Stimulated activated CD4-positive, alpha-beta T cell treated with anti-CD3 and anti-CD28 coated beads, Interleukin-4, amount 100 ng/mL, for 24 hours (primary cell): Measurements from ENCODE around the gene EPB41L3.
"Not testable (repeated sequence)": the region's sequence is repeated elsewhere in the genome, so short reads cannot be mapped to it uniquely, and the experiment has no call there.

Source experiments
- DNase-seq: peaks from one replicate; pipeline ENCODE4 v3.0.0-alpha.2; 2020

EPB41L3 gene

DNA sequence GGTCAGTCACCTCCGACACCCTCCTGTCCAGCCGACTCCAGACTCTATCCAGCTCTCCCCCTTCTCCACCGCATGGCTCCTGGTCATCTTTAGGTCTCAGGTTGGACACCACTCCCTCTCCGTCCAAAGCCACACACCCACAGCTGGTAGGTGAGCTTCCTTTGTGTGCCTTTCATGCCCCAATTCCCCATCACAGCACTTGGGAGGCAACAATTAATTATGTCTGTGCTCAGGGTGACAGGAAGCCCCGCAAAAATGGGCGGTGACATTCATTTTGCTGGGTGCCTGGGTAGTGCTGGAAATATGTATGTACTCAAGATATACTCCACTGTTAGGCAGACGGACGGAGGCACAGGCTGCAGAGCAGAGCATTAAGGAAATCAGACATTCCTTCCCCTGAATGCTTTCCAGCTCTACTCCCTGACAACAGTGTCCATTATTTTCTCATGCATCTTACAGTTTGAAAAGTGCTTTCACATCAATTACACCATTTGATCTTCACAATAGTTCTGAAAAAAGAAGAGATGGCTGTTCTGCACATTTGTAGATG, 13.1 kb downstream of the EPB41L3 start:
- DNase-seq: no peak

DNA sequence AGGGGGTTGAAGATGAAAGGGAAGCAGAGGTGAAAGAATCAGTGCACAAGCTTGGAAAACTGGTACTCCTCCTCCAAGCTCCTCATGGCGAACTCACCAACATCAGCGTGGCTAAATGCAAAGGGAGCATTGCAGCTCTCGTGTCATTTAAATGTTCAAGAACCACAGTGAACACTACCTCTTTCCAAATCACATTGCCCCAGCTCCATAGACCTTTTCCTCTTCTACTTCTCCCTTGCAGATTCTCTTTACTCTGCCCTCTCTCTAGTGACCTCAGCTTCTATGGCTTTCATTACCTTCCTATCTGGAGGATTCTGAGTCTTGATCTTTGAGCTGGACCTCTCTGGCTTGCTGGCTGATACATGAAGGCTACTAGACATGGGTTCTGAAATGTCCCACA, 14.3 kb downstream of the EPB41L3 start:
- no peak for DNase-seq

DNA sequence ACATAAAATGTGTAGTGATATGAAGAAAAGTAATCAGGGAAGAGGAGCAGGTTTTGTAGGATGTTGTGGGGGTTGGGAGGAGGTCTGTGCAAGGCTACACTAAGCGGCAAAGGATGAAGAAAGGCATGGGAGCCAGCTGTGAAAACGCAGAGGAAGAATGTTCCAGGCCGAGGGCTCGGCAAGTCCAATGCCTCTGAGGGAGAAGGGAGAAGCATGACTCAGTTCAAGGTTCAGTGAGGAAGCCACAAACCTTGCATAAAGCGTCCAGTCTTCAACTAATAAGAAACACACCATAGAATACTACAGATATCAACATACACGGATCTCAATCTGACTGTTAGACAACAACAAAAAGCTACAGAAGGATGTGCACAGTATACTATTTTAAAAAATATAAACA, 16.2 kb downstream of the EPB41L3 start:
- no peak for DNase-seq

DNA sequence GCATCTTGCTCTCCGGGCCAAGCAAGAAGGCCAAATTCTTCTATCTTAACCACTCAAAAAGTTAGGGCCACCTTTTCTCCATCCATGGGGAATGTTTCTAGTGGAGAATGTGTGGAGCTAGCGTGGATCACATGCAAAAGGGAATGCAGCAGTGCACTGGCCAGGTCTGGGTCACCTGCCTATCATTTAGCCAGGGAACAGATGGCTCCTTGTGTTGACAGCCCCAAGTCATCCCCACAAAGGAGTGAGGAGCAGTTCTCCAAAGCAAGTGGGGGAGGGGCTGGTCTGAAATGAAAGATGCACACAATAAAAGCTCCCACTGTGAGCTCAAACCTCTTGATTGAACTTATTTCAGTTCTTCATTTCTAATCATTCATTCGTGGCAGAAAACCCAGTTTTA, 19.1 kb downstream of the EPB41L3 start:
- no peak for DNase-seq

DNA sequence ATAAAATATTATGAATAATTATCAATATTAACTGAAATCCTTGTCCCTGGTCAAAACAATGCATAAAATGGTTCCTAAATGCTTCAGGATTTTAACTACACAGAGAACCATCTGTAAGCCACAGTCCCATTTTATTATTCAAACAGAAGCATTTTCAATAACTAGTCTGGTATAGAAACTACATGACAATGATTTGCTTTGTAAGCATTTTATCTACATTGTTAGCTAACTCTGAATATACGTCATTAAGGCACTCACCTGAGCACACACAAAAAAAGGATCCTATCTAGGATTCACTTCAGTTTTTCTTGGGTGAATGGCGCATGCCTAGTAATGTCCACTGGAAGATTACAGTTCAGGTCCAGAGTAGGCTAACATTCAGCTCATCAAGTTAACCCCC, 22.8 kb downstream of the EPB41L3 start:
- DNase-seq: no peak

DNA sequence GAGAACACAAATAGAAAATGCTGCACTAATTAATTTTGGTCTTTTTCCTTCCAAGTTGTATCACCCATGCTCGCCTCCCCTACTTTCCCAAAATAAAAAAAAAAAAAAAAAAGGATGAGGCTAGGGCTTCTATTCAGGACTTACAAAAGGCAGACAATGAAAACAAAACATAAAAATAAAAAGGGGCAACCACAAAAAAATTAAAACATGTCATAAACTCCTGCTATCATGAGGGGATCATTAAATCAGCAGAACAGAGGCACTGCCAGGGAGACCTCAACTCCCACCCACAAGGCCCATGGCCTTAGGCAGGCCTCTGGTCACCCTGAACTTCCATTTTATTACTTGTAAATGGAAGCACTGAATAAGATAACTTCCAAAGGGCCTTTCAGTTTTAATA, 23.3 kb downstream of the EPB41L3 start:
- no peak for DNase-seq

DNA sequence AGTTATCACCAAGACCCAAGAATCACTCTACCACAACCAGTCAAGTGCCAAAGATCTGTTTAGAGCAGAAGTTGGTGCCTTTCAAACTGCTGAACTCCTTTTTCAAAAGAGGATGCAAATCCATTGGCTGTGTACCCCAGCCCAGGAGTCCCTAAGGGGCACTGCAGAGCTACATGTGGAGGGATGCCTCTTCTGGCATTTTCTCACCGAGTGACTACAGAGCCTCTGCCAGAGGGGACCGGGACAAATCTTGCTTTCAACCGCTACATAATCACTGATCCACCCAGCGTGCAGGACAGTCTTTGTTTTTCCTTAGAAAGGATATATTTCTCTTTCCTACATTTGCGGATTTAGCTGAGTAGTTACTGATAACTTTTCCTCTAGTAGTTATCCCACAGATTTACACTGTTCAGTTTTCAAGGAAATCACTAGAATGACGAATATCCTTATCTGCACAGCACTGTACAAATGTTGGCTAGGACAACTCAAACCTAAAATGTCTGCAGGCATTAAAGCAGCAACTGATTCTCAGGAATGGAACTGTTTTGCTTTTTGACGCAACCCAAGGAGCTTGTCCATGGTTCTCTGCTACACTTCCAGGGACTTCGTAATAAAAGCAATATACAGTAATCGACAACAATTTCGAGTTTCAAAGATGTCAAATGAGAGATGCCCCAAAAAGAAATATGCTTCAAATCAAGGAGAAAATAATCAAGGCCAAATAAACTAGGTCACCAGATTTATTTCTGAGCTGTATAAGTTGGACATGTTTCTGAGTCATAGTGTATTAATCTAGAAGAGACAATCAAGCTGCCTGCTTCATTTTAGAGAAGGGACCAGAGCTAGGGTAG, 24.1 kb downstream of the EPB41L3 start:
- no peak for DNase-seq

DNA sequence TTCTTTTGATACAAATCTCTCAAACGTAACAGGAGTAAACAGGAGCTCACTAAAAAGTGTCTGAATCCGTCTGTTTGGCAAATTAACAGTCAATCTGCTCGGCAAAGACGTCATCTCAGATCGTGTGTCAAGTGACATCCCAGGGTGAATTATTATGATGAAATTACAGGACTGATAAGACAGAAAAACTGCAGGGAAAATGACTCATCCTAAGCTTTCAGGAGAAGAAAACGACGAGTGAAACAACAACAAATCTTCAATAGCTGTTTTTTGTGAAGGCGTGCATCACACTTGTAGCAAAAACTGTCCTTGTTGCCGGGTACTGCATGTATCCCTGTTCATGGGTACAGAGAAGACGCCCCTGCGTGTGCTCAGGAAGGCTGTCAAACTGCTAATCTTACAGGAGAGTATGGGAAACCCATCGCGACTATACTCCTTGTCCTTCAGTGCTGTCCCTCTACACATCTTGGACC, 24.9 kb downstream of the EPB41L3 start:
- DNase-seq: no peak

DNA sequence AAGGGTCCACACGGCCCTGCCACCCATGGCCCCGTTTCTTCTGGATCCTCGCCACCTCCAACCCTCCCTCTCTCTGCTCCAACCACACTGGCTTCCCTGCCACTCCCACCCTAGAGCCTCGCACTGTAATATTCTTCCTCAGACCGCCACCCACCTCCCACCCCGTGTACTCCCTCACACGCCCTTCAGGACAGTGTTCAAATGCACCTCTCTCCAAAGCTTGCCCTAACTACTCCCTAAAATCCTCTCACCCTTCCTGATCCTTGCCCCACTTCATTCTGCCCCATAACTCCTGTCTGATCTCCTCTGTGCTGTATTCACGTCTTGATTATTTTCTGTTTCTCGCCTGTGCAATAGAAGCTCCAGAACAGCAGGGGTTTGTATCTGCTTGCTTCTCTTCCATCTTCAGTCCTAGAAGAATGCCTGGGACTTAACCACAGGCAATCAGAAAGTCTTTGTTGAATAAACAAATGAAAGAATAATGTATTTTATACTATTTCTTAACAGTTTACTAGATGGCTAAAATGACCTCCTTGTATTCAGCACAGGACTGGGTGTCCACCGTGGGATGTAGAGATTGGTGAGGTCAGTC, 25.5 kb downstream of the EPB41L3 start:
- DNase-seq: no peak

DNA sequence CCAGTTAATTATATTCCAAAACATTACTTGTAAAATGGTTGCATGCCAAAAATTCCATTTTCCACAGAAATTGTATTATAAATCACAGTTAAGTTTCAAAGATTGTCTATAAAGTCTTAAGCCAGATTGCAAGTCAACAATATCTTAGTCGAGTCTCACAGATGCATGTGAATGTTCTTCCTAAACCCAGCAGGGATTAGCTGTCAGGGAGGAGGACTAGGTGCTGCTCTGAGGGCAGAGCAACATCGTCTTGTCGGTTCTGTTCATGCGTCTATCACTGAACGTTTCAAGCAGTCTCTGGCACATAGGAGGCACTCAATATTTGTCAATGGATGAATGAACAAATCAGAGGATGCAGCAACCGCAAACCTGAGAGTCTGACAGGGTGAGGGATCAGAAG, 27.0 kb downstream of the EPB41L3 start:
- no peak for DNase-seq

DNA sequence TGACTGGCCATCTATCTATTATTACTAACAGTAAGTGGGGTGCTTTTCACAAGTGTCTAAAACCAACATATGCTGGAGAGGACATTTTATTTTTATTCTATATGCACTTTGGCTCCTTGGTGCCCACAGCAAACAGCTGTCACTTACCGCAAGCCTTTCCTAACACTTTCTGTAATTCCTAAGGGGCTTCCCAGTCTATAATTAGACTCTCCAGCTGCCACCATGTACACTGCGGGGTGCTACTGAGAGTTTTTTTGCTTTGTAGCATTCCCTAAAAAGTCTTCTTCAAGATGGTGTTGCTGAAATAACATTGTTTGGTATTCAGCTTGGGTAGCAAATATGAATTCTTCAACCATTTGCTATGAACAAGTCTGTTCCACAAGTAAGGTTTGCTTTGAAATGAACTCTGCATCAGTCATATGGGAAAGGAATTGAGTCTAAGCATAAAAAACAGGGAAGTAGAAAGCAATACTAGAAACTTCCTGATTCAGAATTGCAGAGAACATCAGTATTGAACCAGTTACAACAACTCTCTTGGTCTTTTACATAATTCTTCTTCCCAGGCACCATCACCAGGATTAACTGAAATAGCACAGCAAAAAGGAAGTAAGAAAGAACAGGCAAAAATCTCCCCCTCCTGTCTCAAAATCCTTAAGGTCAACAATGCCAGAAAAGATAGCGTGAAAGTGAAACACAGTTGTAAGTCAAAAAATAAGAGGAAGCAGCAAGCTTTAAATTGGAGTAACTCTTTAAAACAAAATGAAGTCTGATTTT, 28.6 kb downstream of the EPB41L3 start:
- DNase-seq: no peak

DNA sequence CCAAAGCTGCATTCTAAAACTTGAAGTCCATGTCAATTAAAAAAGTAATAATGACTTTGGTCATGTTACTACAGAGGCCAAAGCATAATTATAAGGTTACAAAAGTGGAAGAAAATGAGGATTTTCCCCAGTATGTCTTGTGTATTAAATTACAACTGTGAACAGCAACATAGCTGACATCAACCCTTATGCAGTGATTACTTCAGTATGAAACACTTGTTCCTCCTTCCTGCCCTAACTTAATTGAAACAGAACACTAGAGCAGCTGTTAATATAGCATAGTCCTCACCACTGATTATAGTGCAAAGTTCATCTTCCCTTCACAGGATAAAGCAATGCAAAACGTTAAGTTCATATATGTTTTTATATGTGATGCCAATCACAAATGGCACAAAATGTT, 29.9 kb downstream of the EPB41L3 start:
- no peak for DNase-seq

DNA sequence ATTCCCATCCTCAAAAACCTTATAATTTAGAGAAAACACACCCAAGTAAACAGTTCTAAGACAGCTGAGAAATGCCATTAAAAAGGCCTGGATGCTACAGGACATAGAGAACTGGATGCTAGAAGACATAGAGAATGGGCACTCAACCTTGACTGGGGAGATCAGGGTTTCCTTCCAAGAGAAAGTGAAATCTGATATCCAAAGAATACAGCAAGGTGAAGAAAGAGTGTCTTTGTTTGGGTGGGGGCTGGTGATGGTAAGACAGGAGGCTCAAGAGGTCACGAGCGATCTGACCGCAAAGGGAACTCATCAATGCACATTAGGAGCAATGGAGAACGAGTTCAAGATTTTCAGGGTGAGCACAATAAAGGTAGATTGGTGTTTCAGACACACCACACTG, 31.6 kb downstream of the EPB41L3 start:
- no peak for DNase-seq

DNA sequence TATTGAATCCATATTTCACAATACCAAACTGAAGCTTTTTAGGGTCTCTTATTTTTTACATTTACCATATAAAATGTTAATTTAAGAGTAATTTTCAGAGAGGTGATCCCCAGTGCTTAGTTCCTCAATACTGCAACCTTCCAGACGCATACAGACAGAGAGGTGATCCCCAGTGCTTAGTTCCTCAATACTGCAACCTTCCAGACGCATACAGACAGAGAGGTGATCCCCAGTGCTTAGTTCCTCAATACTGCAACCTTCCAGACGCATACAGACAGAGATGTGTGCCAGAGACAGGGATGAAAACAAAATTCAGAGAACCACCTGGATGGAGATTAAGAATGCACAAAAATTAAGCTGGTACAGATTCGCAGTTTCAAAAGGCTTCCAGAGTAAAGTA, 32.3 kb downstream of the EPB41L3 start:
- DNase-seq: not testable (repeated sequence)

DNA sequence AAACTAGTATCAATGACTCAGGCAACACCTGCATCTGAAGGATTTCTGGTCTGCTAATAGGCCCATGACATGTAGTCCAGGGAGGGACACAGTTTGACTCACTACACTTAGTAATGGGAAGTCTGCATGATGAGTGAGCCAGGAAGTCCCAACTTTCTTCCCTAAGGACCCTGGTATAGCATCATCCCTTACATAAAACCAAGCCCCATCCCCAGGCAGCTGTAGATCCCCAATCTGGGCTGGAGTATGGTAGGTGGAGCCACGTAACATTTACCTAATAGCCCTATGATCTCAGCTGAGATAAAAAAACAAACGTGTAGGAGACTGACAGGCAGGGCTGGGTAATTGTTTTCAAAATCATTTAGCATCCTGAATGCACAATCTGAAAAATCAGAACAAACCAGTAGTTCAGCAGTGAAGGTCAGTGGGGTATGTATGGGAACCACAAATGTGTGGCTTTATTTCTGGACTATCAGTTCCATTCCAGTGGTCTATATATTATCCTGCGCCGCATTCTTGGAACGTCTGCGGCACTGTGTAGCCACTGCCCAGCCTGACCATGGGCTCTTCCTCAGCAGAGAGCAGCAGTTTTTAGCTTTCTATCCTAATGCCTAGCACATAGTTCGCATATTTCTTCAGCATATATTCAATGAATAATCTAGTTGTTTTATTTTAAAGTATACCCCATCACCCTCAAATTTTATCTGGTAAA, 33.5 kb downstream of the EPB41L3 start:
- no peak for DNase-seq

DNA sequence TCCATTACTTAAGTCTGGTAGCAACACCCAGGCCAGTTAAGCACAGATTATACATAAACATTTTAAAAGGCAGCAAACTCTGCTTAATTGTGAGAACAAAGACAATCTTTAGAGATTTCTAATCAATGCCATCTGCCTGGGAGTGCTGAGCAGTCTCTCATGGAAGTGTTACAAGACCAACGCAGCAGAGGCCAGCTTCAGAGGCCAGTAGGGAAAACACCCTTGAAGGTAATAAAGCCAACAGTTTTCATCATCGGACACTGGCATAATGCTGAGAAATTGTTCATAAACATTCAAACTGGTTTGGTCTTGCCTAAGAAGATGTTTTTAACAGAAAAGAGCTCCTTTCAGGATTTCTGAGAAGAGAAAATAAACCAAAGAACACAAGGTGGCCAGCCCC, 35.0 kb downstream of the EPB41L3 start:
- DNase-seq: no peak

DNA sequence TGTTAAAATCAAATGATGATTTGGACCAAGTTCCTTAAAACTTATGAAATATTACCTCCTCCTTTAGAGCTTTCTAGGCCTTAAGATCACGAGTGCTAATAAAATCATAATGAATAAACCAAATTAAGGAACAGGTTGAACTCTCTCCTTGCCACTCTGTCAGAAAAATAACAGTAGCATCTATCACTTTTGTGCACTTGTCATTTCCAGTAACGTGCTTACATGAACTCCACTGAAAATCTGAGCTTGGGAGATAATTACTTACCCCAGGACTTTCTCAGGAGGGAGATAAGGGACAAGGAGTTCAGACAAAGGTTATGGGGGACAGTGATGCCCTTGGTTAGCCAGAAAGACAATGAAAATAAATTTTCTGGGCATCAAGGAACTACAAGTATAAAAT, 36.0 kb downstream of the EPB41L3 start:
- DNase-seq: no peak

DNA sequence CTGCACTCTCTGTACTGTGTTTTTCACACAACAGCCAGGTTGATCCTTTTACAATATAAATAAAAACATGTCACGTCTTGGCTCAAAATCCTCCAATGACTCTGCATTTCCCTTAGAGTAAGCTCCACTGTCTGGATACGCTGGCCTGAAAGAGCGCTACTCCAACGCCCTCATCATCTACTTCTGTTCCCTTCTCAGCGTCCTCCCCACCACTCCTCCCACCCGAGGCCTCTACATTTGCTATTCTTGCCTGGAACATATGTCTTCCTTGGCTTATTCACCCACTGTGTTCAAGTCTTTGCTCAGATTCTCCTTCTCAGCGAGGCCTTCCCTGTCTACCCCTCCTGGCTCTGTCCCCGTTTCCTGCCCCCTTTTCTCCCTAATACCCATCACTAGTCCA, 37.6 kb downstream of the EPB41L3 start:
- DNase-seq: no peak

DNA sequence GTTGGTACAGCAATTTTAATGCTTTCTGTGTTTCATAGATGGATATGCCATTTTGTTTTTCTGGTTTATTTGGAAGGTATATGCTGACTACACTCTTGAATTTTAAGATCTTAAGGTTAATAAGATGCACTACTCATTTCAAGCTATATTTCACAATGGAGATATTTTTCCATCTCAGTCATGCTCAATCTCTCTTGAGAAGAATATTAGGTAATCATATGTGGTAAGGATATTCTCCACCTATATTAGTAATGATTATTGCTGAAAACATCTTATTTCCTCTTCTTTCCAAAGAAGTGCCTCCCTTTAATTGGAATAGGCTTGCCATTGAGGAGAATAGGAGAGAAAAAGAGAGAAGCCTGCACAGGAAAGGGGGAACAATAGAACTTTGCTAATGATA, 40.1 kb downstream of the EPB41L3 start:
- no peak for DNase-seq

DNA sequence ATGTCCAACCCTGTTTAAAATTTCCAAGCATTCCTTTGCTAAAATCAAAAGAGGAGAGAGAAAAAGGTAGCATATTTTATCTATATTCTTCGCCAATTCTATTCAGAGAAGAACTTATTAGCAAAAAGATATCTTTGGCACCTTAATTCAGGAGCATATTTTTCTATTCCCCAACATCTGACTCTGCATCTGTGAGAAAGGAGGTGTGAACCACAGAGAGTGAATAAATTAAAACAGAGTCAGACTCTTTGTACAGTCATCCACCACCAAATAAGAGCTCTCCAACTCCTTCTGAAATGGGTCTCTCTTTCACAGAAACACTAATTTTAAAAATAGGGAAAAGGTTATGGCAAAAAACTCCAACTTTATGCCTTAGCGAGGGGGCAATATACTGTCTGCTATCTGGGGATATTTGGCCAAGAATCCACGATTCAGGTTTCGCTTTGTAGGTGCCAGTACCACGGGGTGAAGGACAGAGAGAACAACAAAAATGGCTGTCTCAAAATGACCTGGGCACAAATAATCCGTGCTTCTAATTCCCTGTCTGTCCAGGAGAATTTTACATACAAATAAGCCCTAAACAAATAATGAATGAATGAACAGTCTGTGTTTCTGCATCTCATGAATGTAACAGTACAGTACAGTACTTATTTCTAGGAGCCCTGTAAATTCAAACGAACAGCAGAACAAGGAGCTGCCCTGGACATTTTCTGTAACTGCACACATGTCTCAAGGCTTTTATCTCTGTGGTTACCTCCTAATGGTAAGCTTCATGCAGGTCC, 43.4 kb downstream of the EPB41L3 start:
- DNase-seq: no peak

DNA sequence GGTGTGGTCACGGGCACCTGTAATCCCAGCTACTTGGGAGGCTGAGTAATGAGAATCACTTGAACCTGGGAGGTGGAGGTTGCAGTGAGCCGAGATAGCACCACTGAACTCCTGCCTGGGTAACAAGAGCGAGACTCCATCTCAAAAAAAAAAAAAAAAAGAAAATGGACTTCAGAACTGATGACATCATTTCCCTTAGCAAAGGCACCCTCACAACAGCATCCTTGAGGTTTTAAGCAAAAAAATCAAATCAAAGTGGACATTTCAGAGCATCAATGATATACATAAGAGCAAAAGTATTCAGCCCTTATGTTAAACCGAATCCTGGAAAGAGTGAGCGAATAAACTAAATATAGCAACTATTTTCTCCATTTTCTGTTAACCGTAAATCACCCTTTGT, 45.3 kb downstream of the EPB41L3 start:
- no peak for DNase-seq

DNA sequence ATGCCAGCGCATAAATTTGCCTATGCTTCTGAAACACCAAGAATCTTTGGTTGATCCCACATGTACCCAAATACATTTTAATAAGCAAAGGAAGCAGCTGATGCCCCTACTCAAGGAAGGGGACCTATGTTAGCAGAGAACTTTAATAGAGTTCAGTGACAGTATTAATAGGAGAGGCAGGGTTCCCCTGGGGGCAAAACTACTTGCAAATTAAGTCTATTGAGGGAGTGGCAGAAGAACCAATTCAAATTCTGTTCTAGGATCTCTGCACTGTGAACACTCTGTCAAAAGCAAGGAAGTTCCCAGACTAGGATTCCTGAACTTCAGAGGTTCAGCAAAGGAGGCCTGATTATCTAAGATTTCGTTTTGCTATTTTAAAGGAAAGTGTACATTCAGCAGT, 47.5 kb downstream of the EPB41L3 start:
- DNase-seq: no peak
